ENCODE data around the gene MACROH2A1. TPM values are rescaled to one million over a fixed set of nuclear protein-coding genes. Genes with fewer than 3 reads are reported as not detected.

The MACROH2A1 gene
- total RNA-seq, 4 donors from 2014 or later: 182 to 443 (median 319) TPM

GRCh38 chr5:135397084-135397483 is 1.9 kb downstream of the MACROH2A1 start:
- TF ChIP-seq, protein P1, sequence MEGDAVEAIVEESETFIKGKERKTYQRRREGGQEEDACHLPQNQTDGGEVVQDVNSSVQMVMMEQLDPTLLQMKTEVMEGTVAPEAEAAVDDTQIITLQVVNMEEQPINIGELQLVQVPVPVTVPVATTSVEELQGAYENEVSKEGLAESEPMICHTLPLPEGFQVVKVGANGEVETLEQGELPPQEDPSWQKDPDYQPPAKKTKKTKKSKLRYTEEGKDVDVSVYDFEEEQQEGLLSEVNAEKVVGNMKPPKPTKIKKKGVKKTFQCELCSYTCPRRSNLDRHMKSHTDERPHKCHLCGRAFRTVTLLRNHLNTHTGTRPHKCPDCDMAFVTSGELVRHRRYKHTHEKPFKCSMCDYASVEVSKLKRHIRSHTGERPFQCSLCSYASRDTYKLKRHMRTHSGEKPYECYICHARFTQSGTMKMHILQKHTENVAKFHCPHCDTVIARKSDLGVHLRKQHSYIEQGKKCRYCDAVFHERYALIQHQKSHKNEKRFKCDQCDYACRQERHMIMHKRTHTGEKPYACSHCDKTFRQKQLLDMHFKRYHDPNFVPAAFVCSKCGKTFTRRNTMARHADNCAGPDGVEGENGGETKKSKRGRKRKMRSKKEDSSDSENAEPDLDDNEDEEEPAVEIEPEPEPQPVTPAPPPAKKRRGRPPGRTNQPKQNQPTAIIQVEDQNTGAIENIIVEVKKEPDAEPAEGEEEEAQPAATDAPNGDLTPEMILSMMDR (IDR thresholded peaks at IDR 0.05): no peak
- DNase-seq (ENCODE audit: low spot score) (no peak), ATAC-seq (ENCODE audit: low FRiP score) (no peak)

GRCh38 chr5:135396459-135397055 is 2.5 kb downstream of the MACROH2A1 start:
- no peak for ATAC-seq (ENCODE audit: low FRiP score)

DNA sequence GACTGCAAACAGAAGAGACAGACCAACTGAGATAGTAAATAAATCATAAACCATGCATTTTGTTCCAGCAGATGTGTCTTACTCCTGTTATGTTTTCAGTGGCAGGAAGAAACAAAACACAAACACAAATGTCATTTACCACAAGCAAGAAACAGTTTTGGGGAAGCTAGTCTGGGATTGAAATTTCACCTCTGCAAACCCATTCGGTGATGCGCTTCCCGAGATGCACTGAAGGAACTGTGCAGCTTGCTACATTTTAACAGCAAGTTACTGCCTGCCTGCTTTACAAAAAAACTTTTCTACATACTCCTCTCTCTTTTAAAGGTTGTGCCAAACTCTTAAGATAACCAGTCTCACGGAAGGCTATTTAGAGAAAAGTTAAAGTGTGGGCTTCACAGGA is 3.2 kb downstream of the MACROH2A1 start:
- TF ChIP-seq, protein P1 (IDR thresholded peaks at IDR 0.05): no peak
- ATAC-seq (ENCODE audit: low FRiP score) (no peak), DNase-seq (ENCODE audit: low spot score) (no peak)

More at GRCh38 chr5:135396459-135397055, 2.5 kb downstream of the MACROH2A1 start:
- no peak for DNase-seq (ENCODE audit: low spot score)
- TF ChIP-seq, protein P1 (IDR thresholded peaks at IDR 0.05): no peak

DNA sequence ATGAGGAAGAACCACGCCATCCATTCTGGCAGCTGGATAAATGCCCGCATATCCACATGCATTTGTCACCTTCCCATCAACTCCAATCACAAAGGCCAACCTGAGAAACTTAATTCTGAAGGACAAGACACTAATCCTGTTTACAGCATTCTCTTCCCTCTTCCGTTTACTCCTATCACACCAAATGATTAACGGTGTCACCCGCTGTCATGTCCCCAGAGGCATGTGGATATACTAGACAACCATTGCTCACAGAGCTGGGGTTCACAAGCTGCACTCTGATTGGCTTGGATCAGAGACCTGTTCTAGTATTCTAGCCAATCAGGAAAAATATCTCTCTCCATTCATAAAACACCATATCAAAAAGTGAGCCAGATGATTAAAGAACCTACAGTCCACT is 3.6 kb downstream of the MACROH2A1 start:
- DNase-seq (ENCODE audit: low spot score) (no peak), ATAC-seq (ENCODE audit: low FRiP score) (no peak)
- TF ChIP-seq, protein P1 (IDR thresholded peaks at IDR 0.05): no peak

GRCh38 chr5:135394095-135394494 is 4.9 kb downstream of the MACROH2A1 start:
- TF ChIP-seq, protein P1 (IDR thresholded peaks at IDR 0.05): no peak
- DNase-seq (ENCODE audit: low spot score) (no peak), ATAC-seq (ENCODE audit: low FRiP score) (no peak)

DNA sequence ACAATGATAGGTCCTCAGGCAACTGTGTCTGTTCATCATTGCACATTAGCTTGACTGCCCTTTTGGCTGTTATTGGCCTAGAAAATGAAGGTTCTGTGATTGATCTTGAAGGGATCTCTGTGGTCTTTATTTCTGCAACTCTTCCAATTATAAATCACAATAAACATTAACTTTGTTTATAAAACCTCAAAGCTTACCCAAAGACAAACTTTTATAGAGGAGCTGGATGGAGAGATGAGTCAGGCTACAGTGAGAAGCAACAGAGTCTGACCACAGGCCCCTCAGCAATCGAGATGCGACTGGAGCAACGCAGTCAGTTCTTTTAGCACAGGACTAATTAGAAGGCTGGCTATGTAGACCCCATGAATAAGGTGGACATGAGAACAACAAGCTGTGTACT is 5.3 kb downstream of the MACROH2A1 start:
- TF ChIP-seq, protein P1 (IDR thresholded peaks at IDR 0.05): no peak
- ATAC-seq (ENCODE audit: low FRiP score) (no peak), DNase-seq (ENCODE audit: low spot score) (no peak)

- DNase-seq (ENCODE audit: low spot score) (no peak), ATAC-seq (ENCODE audit: low FRiP score) (no peak)
- TF ChIP-seq, protein P1 (IDR thresholded peaks at IDR 0.05): no peak
Measured at GRCh38 chr5:135393229-135393628, 5.8 kb downstream of the MACROH2A1 start.

Measured in omental fat pad (tissue), 4 donors.